ENCODE results near the gene BTBD7.

The BTBD7 gene

DNA sequence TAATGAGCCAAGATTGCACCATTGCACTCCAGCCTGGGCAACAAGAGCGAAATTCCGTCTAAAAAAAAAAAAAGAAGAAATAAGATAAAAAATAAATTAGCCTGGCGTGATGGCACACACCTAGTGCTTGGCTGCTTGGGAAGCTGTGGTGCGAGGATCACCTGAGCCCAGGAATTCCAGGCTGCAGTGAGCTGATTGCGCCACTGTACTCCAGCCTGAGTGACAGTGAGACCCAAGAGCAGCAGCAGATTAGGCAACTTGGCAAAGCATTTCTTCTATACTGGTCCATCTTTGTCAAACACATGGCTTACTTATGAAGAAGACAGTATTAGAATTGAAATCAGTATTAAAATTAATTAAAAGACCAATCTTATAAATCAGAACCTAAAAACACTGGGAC is 132.3 kb downstream of the BTBD7 start:
- DNase-seq (ENCODE audit: low read depth, low spot score) = no peak

DNA sequence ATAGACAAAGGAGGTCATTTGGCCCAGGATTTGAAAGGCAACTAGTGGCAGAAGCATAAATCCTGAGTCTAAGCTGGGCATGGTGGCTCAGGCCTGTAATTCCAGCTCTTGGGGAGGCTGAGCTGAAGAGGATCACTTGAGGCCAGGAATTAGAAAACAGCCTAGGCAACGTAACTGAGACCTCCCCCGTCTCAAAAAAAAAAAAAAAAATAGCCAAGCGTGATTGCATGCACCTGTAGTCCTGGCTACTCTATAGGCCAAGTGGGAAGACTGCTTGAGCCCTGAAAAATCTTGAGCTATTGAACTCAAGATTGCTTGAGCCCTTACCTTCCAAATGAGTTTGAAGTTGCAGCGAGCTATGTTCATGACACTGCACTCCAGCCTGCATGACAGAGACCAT is 133.8 kb downstream of the BTBD7 start:
- no peak for DNase-seq (ENCODE audit: low read depth, low spot score)

DNA sequence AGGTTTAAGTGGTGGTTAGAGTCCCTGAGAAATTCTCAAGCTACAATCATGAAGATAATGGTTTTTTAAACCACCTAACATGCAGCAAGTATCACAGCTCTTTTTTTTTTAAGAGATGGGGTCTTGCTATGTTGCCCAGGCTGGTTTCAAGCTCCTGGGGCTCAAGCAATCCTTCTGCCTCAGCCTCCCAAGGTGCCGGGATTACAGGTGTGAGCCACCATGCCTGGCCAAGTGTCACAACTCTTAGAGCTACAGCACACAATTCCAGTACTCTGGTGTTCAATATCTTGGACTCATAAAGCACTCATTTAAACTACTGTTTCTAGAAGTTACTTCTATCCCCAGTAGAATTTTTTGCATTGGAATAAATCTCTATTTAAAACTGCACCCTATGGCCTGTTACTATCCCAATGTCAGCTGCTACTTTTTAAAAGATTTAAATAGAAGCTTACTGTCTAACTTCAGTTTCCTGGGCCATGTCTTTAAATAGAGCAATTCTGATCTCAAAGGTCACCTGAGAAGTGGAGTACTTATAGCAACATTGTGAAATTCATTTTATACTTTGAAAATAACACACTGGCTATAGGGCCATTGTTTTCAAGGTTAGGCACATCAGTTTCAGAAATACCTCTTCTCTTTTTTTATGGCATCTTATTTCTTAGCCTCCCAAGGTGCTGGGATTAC is 137.4 kb downstream of the BTBD7 start:
- no peak for DNase-seq (ENCODE audit: low read depth, low spot score)

Measured in ELF-1 (cell line).